IMR-90 (cell line): ENCODE data around the gene C9orf57. TPM values are rescaled to one million over a fixed set of nuclear protein-coding genes. Genes with fewer than 3 reads are reported as not detected.

Experiments used
- ATAC-seq: fragments of 200-7000 bp; cut with Tn5 transposase; 2 replicates; pipeline ENCODE4 v1.9.1; 2020; ENCODE audit warnings: low read depth, mild to moderate bottlenecking, moderate library complexity
- BruUV-seq: library from RNA; stranded (reverse); fragments of 400-500 nt; replicated peaks from 2 replicates; lab custom pipeline; 2021; lab: Mats Ljungman, UMichigan
- CTCF ChIA-PET: fragments of 300-600 bp; formaldehyde crosslinking; extraction: SDS; loops from one replicate; lab custom pipeline; 2021; ENCODE audit warnings: antibody characterized with exemption; lab: Yijun Ruan, JAX
- POLR2A ChIA-PET: fragments of 300-600 bp; sonication (Branson Sonifier 250); formaldehyde crosslinking; loops from one replicate; lab custom pipeline; 2022; ENCODE audit warnings: antibody characterized with exemption; ENCODE audit not compliant: unreplicated experiment; lab: Charles Lee
- DNase-seq: peaks from one replicate; pipeline ENCODE4 v3.0.0; 2013
- H2AFZ ChIP-seq: replicated peaks from 2 replicates; pipeline ENCODE3; 2013; ENCODE audit warnings: low read length, mild to moderate bottlenecking; ENCODE audit not compliant: poor library complexity
- H2AK5ac ChIP-seq: 2 replicates; pipeline ENCODE4 v1.6.1; 2013; ENCODE audit warnings: low read depth, low read length, inconsistent platforms
- H2AK9ac ChIP-seq: replicated peaks from 2 replicates; pipeline ENCODE3; 2013; ENCODE audit warnings: mild to moderate bottlenecking, low read depth, low read length, moderate library complexity; ENCODE audit not compliant: poor library complexity
- H2BK120ac ChIP-seq: 2 replicates; pipeline ENCODE4 v1.6.1; 2013; ENCODE audit warnings: low read depth, low read length, inconsistent platforms
- H2BK15ac ChIP-seq: 3 replicates; pipeline ENCODE4 v1.6.1; 2013; ENCODE audit warnings: low read depth, low read length, inconsistent platforms
- H2BK20ac ChIP-seq: 2 replicates; pipeline ENCODE4 v1.6.1; 2013; ENCODE audit warnings: low read depth, mild to moderate bottlenecking, inconsistent platforms, low read length, moderate library complexity
- H2BK5ac ChIP-seq: 2 replicates; pipeline ENCODE4 v1.6.1; 2013; ENCODE audit warnings: mild to moderate bottlenecking, low read depth, low read length, inconsistent platforms; ENCODE audit not compliant: poor library complexity, severe bottlenecking
- H3K14ac ChIP-seq: replicated peaks from 2 replicates; pipeline ENCODE4 v1.6.1; 2013; ENCODE audit warnings: low read depth, low read length, inconsistent platforms
- H3K18ac ChIP-seq: 2 replicates; pipeline ENCODE4 v1.6.1; 2013; ENCODE audit warnings: low read depth, low read length, control low read depth
- H3K23ac ChIP-seq: 2 replicates; pipeline ENCODE4 v1.6.1; 2013; ENCODE audit warnings: low read depth, low read length, inconsistent platforms
- H3K27ac ChIP-seq: 2 replicates; pipeline ENCODE4 v1.5.1; 2013; ENCODE audit warnings: mild to moderate bottlenecking, control low read depth, low read length; ENCODE audit not compliant: insufficient read depth
- H3K27me3 ChIP-seq: 2 replicates; pipeline ENCODE4 v1.6.1; 2013; ENCODE audit warnings: low read length; ENCODE audit not compliant: control insufficient read depth, insufficient read depth
- H3K36me3 ChIP-seq: 2 replicates; pipeline ENCODE4 v1.6.1; 2013; ENCODE audit warnings: low read length, mixed read lengths; ENCODE audit not compliant: control insufficient read depth, insufficient read depth
- H3K4ac ChIP-seq: 2 replicates; pipeline ENCODE4 v1.6.1; 2013; ENCODE audit warnings: low read depth, low read length, inconsistent platforms
- H3K4me1 ChIP-seq: 2 replicates; pipeline ENCODE4 v1.6.1; 2013; ENCODE audit warnings: low read length, mixed read lengths; ENCODE audit not compliant: control insufficient read depth, insufficient read depth
- H3K4me2 ChIP-seq: 2 replicates; pipeline ENCODE4 v1.6.1; 2013; ENCODE audit warnings: low read depth, mild to moderate bottlenecking, control low read depth, low read length, moderate library complexity
- H3K4me3 ChIP-seq: 2 replicates; pipeline ENCODE4 v1.5.1; 2013; ENCODE audit warnings: low read depth, mild to moderate bottlenecking, control low read depth, low read length, moderate library complexity; ENCODE audit not compliant: insufficient read depth
- H3K56ac ChIP-seq: 2 replicates; pipeline ENCODE4 v1.6.1; 2013; ENCODE audit warnings: low read length, inconsistent platforms; ENCODE audit not compliant: insufficient read depth; ENCODE audit errors: extremely low read depth
- H3K79me1 ChIP-seq, 2 experiments: 2 replicates each; pipeline ENCODE4 v1.6.1; 2013; ENCODE audit warnings: low read length in 2 of 2, inconsistent platforms in 1 of 2, low read depth in 1 of 2
- H3K9ac ChIP-seq: 2 replicates; pipeline ENCODE4 v1.6.1; 2013; ENCODE audit warnings: low read depth, low read length, control low read depth
- H3K9me1 ChIP-seq: 2 replicates; pipeline ENCODE4 v1.6.1; 2013; ENCODE audit warnings: low read length, inconsistent platforms; ENCODE audit not compliant: insufficient read depth
- H3K9me3 ChIP-seq: 2 replicates; pipeline ENCODE4 v1.6.1; 2013; ENCODE audit warnings: low read length; ENCODE audit not compliant: control insufficient read depth, insufficient read depth
- H4K20me1 ChIP-seq: 2 replicates; pipeline ENCODE4 v1.6.1; 2013; ENCODE audit warnings: low read length, inconsistent platforms; ENCODE audit not compliant: insufficient read depth
- H4K5ac ChIP-seq: 2 replicates; pipeline ENCODE4 v1.6.1; 2013; ENCODE audit warnings: mild to moderate bottlenecking, low read depth, low read length, control low read depth
- H4K8ac ChIP-seq, 2 experiments: 2 replicates each; pipeline ENCODE4 v1.6.1; 2013; ENCODE audit warnings: low read depth in 2 of 2, low read length in 2 of 2, control low read depth in 1 of 2, inconsistent platforms in 1 of 2
- H4K91ac ChIP-seq: 2 replicates; pipeline ENCODE4 v1.6.1; 2013; ENCODE audit warnings: low read depth, low read length, inconsistent platforms; ENCODE audit not compliant: insufficient read depth
- MAFK ChIP-seq: IDR thresholded peaks from 2 replicates; pipeline ENCODE4 v1.6.1; 2012; ENCODE audit warnings: low read depth, low read length, improper control_type of control experiment
- MAZ ChIP-seq: IDR thresholded peaks from 2 replicates; pipeline ENCODE4 v1.6.1; 2012; ENCODE audit warnings: low read depth, mild to moderate bottlenecking, low read length, improper control_type of control experiment, moderate library complexity, borderline replicate concordance
- SMC3 ChIP-seq: fragments of 150-350 bp; IDR thresholded peaks from 2 replicates; pipeline ENCODE4 v1.6.1; 2016; ENCODE audit warnings: low read depth, mild to moderate bottlenecking, antibody characterized with exemption, low read length, moderate library complexity
- dilution Hi-C: fragments of 300-500 bp; cut with HindIII; formaldehyde crosslinking; loops from one replicate; pipeline ENCODE4 v1.14.3; 2018; ENCODE audit warnings: low sequenced_read_pairs; ENCODE audit not compliant: unreplicated experiment
- in situ Hi-C: fragments of 300-500 bp; cut with MboI; formaldehyde crosslinking; loops from 3 replicates; pipeline ENCODE4 v1.14.3; 2019; ENCODE audit warnings: low sequenced_read_pairs, inconsistent platforms, mixed read lengths
- intact Hi-C: fragments of 100-400 bp; cut with micrococcal nuclease; formaldehyde crosslinking; loops from 2 replicates; pipeline ENCODE4 v1.10.0; 2022
- microRNA-seq, 2 experiments: library from miRNA; stranded (forward) in 1 of 2; unstranded in 1 of 2; fragments of 10-50 nt in 1 of 2; fragments of <30 nt in 1 of 2; gene quantifications in 1 of 2; microRNA quantifications in 1 of 2; one replicate each; pipeline versions ENCODE3 to v1.1.0; 2013 to 2020; ENCODE audit not compliant: insufficient read depth in 1 of 2, insufficient read length in 1 of 2, unreplicated experiment in 1 of 2
- polyA plus RNA-seq, 3 experiments: library from polyadenylated mRNA; depleted of rRNA; stranded (reverse); fragments of >200 nt; gene quantifications; 2 replicates each; pipeline ENCODE4 v1.2.3, GENCODE V29; 2012; ENCODE audit warnings: low replicate concordance in 1 of 3
- small RNA-seq, 5 experiments: library from RNA; depleted of rRNA; stranded (forward); fragments of <200 nt; gene quantifications; one replicate each; pipeline ENCODE3, GENCODE V24; 2012
- total RNA-seq: library from RNA; depleted of rRNA; stranded (reverse); fragments of >200 nt; gene quantifications from 2 replicates; pipeline ENCODE4 v1.2.3, GENCODE V29; 2012; rRNA removed

The C9orf57 gene
- total and polyA plus RNA-seq, 2 of the 4 experiments (the other 2 are of a cell fraction), result not detected

DNA sequence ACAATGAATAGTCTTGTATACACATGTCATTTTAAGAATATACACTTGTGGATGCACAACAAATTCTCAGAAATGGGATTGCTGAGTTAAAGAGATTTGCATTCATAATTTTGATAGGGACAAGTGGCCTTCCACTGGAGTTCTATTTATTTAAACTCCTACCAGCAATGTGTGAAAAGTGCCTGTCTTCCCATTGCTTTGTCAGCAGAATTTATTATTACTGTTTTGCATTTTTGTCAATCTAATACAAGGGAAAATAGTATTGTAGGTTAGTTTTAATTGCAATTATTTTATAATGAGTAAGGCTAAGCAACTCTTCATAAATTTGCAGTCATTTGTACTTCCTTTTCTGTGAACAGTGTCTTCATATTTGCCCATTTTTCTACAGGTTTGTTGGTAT is 55.0 kb downstream of the C9orf57 start:
- no peaks in the 10 kb centered on the region for H3K36me3 ChIP-seq
- H3K4ac ChIP-seq, result no peak overlapping the region
- H4K5ac ChIP-seq, result no peak overlapping the region
- ChIA-PET POLR2A (no interaction called here), CTCF (interaction anchor here (0.6 to 1.9 kb wide), 2 partner anchors 9 to 12 kb away, joined by 4 to 5 read pairs; no protein-coding TSS in a partner anchor)
- ATAC-seq (no peak), DNase-seq (no peak)
- TF ChIP-seq MAFK (peak; percentile 58), MAZ (no peak), SMC3 (no peak)
- H2AK9ac ChIP-seq, result no peak overlapping the region
- H2BK120ac ChIP-seq, result no peak overlapping the region
- H2AFZ ChIP-seq, result no peak overlapping the region
- dilution Hi-C loops (no loop called here), intact Hi-C loops (no loop called here), in situ Hi-C loops (no loop called here)
- no peak overlapping the region for H3K9ac ChIP-seq
- H2BK20ac ChIP-seq, result no peak overlapping the region
- no peak overlapping the region for H2BK15ac ChIP-seq
- no peak overlapping the region for H4K8ac ChIP-seq
- no peak overlapping the region for H3K18ac ChIP-seq
- H3K4me3 ChIP-seq, result no peak overlapping the region
- H3K9me1 ChIP-seq, result no peaks in the 10 kb centered on the region
- no TSS peak for BruUV-seq
- no peaks in the 10 kb centered on the region for H3K27me3 ChIP-seq
- H4K20me1 ChIP-seq, result no peaks in the 10 kb centered on the region
- H3K4me2 ChIP-seq, result no peak overlapping the region
- no peak overlapping the region for H2BK5ac ChIP-seq
- H2AK5ac ChIP-seq, result no peak overlapping the region
- H4K91ac ChIP-seq, result no peak overlapping the region
- H3K14ac ChIP-seq, result no peak overlapping the region
- H3K79me1 ChIP-seq, result no peaks in the 10 kb centered on the region
- H3K27ac ChIP-seq, result no peak overlapping the region
- H3K9me3 ChIP-seq, result no peaks in the 10 kb centered on the region
- no peak overlapping the region for H3K56ac ChIP-seq
- no peaks in the 10 kb centered on the region for H3K4me1 ChIP-seq
- H3K23ac ChIP-seq, result no peak overlapping the region

Small RNAs within 50 kb of the gene (microRNA-seq; reads per million reads assigned to microRNA genes)
- gene HSPB1P1 (ENCODE audit: insufficient read depth, insufficient read length), result not detected

Small RNAs within 50 kb of the gene (small RNA-seq; reads per million reads assigned to genes)
- gene HSPB1P1, result 0 to 0.49 (median 0) reads per million in 5 experiments

Other genes starting within 250 kb of the C9orf57 start
- 16.8 and 24.2 TPM in 2 replicates for gene ABHD17B, start 149.4 kb downstream of the C9orf57 start, total RNA-seq
- gene ABHD17B, start 149.4 kb downstream of the C9orf57 start, polyA plus RNA-seq (2012; rRNA removed), result 5.3 and 7.5 TPM in 2 replicates
- 4.3 and 10.6 TPM in 2 replicates for gene C9orf85, start 149.0 kb downstream of the C9orf57 start, total RNA-seq
- gene C9orf85, start 149.0 kb downstream of the C9orf57 start, polyA plus RNA-seq (2012; rRNA removed), result 8.2 and 8.4 TPM in 2 replicates
- not detected in 2 replicates for gene GDA, start 88.8 kb upstream of the C9orf57 start, total RNA-seq
- gene GDA, start 88.8 kb upstream of the C9orf57 start, polyA plus RNA-seq (2012; rRNA removed), result not detected in 2 replicates